Neural progenitor cell (in vitro differentiated cells): Measurements from ENCODE around the gene DLG2.

Experiments used
- CTCF ChIP-seq: fragments of 200-600 bp; sonication (generic); IDR thresholded peaks from 2 replicates; pipeline ENCODE4 v1.5.1; 2017; ENCODE audit warnings: antibody characterized with exemption, mild to moderate bottlenecking
- EZH2 ChIP-seq: fragments of 200-600 bp; sonication (generic); IDR thresholded peaks from 2 replicates; pipeline ENCODE4 v1.6.1; 2017; ENCODE audit warnings: antibody characterized with exemption, mild to moderate bottlenecking, moderate library complexity
- EZH2phosphoT487 ChIP-seq: fragments of 200-600 bp; sonication (generic); IDR thresholded peaks from 2 replicates; pipeline ENCODE4 v1.6.1; 2017; ENCODE audit warnings: antibody characterized with exemption

GRCh38 chr11:84583106-84583505 is 1044.0 kb downstream of the DLG2 start:
- TF ChIP-seq CTCF (no peak), EZH2phosphoT487 (no peak), EZH2 (no peak)
